HG03280 (cell line): ENCODE results near the gene PITPNB.

Source experiments
- ATAC-seq: cut with Tn5 transposase; IDR thresholded peaks from one replicate; pipeline ENCODE4 v1.9.1; 2021; ENCODE audit warnings: mild to moderate bottlenecking, moderate library complexity; ENCODE audit not compliant: unreplicated experiment

PITPNB gene

GRCh38 chr22:27919942-27920755, 1.1 kb upstream of the PITPNB start:
- ATAC-seq, result no peak

DNA sequence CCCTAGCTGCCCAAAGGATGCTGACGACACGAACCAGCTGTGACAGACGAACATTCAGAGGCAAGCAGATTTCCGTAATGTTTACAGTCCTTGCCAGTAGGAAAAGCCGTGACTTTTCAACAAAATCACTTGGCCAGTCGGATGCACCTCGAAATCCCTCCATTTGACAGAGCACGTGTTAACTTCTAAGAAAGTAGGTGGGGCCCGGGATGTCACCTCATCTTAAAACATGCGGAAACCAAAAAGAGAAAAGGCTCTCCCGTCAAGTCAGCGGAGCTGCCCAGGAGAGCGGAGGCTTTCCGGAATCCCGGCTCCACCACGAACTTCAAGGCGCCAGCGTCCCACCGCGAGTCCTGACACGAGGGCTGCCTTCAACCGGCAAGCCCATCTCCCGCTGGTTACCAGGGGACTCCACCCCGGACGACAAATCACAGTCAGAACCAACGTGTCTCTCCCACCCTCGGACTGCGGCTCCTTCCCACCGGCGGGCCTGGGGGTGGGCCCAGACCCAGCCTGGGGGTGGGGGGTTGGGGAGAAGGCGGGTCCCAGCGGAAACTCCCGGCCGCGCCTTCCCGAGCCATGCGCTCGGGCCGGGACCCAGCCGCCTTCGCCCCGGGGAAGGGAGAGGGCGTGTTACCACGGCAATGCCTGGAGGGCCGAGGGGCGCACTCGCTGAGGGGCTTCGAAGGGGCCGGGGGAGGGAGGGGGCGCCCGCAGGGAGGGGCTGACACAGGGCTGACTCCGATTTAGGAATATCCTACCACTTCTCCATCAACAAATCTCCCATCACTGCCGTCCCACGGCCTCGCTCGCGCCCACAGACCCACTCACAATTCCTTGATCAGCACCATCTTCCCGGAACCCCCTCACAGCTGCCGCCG, 475 bp downstream of the PITPNB start:
- ATAC-seq, result no peak

- no peak for ATAC-seq
Measured at GRCh38 chr22:27915986-27916385, 3.1 kb downstream of the PITPNB start.

DNA sequence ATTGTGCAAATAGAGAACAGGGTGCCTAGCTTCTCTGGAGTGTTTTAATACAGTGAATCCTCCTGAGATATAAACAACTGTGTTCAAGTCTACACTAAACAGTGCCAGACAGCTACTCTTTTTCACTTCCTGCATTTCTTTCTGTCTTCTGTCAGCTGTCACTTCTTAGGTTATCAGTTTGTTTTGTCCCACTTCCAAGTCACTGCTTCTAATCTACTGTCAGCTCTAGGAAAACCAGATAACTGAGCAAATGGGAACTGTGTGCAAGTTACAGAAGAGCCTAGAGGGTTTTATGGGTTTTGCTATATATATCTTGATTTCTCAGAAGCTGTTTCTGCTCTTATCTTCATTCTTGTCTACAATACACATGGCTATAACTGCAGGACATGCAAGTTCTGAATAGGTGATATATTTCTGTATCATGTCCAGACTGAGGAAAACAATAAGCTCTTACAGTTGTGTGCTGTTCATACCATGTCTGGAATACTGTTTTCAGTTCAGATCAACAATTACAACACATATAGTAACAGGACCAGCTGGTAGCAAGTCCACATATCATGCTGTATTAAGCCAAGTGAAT, 5.8 kb downstream of the PITPNB start:
- no peak for ATAC-seq

DNA sequence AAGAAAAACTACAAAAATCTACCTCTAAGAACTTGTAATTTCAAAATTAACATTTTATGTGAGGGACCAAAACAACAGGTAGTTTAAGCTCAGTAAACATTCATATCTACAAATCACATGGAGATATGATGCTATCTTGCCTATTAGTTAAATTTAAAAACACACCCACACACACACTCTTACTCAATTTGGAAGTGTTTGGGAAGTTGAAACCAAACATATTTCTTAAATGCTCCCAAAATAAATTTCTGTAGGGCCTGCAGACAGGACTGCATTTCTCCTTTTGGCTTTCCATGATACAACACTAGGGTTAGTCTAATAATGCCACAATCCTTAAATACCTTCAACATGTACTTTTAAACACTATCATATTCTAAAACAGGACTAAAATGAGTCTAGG, 7.0 kb downstream of the PITPNB start:
- no peak for ATAC-seq

DNA sequence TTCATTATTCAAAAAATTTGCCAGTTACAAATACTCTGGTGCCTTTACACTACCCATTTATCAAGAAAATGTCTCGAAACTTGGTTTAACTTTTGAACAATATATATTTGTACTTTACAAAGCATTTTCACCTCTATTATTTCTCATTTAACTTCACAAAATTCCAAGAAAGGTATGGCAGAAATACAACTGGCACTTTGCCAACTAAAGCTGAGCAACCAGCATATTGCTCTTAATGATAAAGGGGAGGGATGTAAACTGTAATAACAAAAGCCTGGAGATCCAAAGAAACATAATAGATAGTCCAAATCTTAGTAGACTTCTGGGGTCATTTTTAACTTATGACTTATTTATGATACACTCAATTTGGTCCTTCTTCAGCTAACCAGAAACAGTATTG, 7.7 kb downstream of the PITPNB start:
- ATAC-seq, result no peak

DNA sequence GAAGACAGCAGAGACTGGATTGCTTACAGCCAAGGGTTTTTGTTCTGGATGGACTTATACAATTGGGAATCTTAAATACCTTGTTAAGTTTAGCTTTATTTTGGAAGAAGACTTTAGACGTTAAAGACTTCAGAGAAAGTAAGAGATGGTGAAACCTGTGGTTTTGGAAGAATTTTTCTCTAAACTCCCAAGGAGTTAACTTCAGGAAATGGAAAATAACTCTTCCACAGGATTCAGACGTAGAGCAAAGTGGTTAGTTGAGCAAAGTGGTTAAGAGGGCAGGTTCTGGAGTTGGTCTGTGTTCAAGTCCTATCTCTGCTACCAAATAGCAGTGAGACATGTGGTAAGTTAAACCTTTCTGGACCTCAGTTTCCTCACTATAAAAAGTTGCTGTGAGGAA, 12.8 kb downstream of the PITPNB start:
- ATAC-seq, result no peak

DNA sequence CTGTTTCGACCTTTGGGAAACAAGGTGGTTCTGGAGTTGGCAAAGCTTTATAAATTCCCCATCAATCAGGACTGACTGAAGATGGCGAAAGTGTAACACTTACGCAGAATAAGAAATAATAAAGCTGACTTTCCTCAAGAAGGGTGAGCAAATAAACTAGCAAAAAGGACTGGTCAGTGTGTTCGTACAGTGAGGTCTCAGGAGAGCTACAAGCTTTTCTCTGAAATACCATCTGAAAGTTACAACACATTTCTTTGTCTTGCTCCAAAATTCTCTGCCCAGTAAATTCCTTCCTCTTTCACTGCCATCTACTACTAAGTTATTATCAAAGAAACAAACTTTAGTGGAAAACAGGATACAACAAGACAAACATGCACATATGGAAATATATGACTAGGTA, 13.4 kb downstream of the PITPNB start:
- no peak for ATAC-seq

DNA sequence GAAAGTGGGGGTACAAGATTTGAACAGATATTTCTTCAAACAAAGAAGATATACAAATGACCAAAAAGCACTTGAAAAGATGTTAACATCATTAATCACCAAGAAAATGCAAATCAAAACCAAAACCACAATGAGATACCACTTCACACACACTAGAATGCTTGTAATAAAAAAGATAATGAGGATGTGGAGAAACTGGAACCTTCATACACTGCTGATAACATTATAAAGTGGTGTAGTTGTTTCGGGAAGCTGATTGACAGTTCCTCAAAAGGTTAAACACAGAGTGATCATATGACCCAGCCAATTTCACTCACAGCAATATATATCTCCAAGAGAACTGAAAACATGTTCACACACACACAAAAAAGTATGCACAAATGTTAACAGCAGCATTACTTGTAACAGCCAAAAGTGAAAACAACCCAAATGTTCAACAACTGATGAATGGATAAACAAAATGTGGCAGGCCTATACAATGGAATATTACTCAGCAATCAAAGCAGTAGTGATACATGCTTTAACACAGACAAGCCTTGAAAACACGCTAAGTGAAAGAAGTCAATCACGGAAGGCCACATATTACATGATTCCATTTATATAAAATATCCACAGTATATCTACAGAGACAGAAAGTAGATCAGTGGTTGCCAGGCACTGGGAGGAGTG, 15.1 kb downstream of the PITPNB start:
- no peak for ATAC-seq

GRCh38 chr22:27900153-27900552, 18.9 kb downstream of the PITPNB start:
- ATAC-seq, result no peak

GRCh38 chr22:27896245-27896644, 22.8 kb downstream of the PITPNB start:
- peak; percentile 52 for ATAC-seq

GRCh38 chr22:27895600-27895999, 23.5 kb downstream of the PITPNB start:
- ATAC-seq, result peak; percentile 81

DNA sequence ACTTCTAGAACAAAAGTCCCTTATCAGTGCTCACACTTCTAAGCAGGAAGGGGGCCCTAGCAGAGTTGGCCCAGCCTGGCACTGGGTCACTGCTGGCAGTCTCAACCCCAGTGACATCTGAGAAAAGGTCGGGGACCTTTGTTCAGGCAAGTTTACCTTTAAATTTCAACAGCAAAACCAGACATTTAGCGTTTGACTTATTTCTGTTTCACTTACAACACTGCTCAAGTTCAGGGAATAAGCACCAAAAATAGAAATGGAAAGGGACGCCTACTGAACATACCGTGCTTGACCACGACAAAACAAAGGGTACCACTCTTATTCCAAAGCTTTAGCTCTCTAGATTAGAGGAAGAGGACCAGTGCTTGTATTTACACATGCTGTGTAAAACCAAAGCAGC, 26.2 kb downstream of the PITPNB start:
- no peak for ATAC-seq

DNA sequence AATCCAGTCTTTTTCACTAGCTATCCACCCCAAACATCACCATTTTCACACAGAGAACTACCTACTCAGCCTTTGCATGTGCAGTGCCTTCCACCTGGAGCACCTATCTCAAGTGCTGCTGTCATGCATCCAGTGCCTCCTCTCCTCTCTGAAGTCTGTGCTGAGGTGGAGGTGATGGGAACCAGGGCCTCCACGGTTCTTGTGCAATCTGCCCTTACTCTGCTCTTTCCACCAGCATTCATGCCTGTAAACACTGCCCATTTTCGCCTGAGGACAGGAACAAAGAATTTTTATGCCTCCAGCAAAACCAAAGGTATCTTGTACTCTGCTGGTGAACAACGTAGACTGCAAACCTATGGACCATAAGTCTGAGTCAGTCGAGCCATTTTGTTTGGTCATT, 27.0 kb downstream of the PITPNB start:
- no peak for ATAC-seq

- ATAC-seq, result no peak
Measured at GRCh38 chr22:27888310-27888709, 30.7 kb downstream of the PITPNB start.

GRCh38 chr22:27886843-27887151, 32.3 kb downstream of the PITPNB start:
- ATAC-seq, result no peak

DNA sequence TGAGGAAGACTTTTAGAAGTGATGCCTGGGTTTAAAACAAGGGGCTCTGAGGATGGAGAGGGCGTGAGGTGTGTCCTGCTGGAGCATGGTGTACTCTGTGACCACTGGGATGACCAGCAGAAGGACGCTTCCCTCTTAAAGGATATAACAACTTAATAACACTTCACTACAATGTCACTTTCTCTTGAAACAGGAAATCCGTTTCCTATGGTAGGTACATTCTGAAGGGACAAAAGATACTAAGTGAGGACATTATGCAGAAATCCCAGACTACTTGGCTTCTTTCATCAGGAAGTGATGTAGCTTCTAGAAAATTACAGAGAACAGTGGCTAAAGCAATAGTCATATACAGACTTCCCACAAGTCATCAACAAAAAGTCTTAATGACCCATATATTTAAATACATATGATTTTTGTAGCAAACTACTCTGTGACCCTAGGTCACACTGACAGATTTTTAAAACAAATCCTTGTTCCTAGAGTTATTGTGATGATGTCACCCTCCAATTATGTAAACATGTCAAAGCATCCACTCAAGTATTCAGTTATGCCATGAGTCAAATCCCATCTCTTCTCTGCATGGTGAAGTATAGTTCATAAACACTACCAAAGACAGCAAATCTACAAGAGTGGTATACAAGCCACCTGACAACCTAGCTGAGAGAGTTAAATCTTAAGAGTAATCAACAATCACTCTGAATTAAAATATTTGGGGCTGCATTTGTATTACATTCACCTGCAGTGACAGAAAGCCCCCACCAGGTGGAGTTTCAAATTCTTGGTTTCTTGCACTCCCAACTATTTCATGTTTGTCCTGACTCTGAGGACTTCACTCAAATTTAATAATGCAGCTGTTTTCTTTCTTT, 32.8 kb downstream of the PITPNB start:
- no peak for ATAC-seq

- ATAC-seq, result no peak
Measured at GRCh38 chr22:27883656-27884350, 35.3 kb downstream of the PITPNB start.

GRCh38 chr22:27882507-27883290, 36.4 kb downstream of the PITPNB start:
- ATAC-seq, result no peak
